PFSK-1 (cell line): ENCODE data around the gene LMAN2. TPM values are rescaled to one million over a fixed set of nuclear protein-coding genes. Genes with fewer than 3 reads are reported as not detected.
A peak's percentile ranks its signal among the peaks of the same experiment; 100 is the strongest.

ENCODE experiments used
- FOXP2 ChIP-seq: optimal IDR thresholded peaks from 2 replicates; pipeline ENCODE3; 2011; ENCODE audit warnings: borderline replicate concordance, control low read depth, inconsistent platforms; ENCODE audit not compliant: insufficient read depth; ENCODE audit errors: extremely low read length, extremely low read depth
- POLR2AphosphoS5 ChIP-seq: IDR thresholded peaks from 2 replicates; pipeline ENCODE4 v1.6.1; 2012; ENCODE audit warnings: low read depth, mild to moderate bottlenecking, control low read depth, low read length, moderate library complexity
- REST ChIP-seq, 2 experiments: IDR thresholded peaks; 2 replicates each; pipeline versions ENCODE4 v1.6.1 to v1.8.0; 2011 to 2012; ENCODE audit warnings: low read depth in 2 of 2, low read length in 2 of 2, control low read depth in 1 of 2, inconsistent platforms in 1 of 2, mild to moderate bottlenecking in 1 of 2, moderate library complexity in 1 of 2; ENCODE audit not compliant: insufficient read depth in 1 of 2
- SIN3A ChIP-seq: IDR thresholded peaks from 2 replicates; pipeline ENCODE4 v1.6.1; 2012; ENCODE audit warnings: mild to moderate bottlenecking, low read length, moderate library complexity, borderline replicate concordance; ENCODE audit not compliant: insufficient read depth
- TAF1 ChIP-seq: IDR thresholded peaks from 2 replicates; pipeline ENCODE4 v1.6.1; 2012; ENCODE audit warnings: low read length, control low read depth, borderline replicate concordance; ENCODE audit not compliant: insufficient read depth
- polyA plus RNA-seq: library from polyadenylated mRNA; unstranded; fragments of >200 nt; gene quantifications from one replicate; pipeline ENCODE4 v1.2.1, GENCODE V29; 2012; ENCODE audit warnings: low read depth, missing spikeins; ENCODE audit not compliant: insufficient read length

The LMAN2 gene
- 328 TPM for polyA plus RNA-seq

- TF ChIP-seq SIN3A, result peak; percentile 61; the same call in 1 of the 2 replicates
- TF ChIP-seq POLR2AphosphoS5, result peak; percentile 76
- TF ChIP-seq TAF1, result peak; percentile 83; the same call in 1 of the 2 replicates
- no peak for TF ChIP-seq REST (IDR thresholded peaks at IDR 0.05; ENCODE audit: insufficient read depth in 1 of 2, low read depth in 2 of 2, low read length in 2 of 2)
- TF ChIP-seq FOXP2, result peak; percentile 48
Measured at GRCh38 chr5:177351392-177352329, at the start of gene LMAN2. TSS of gene LMAN2 (minus strand) at chr5:177351668. CDS start at chr5:177351647, 21 bp downstream.

- TF ChIP-seq REST (IDR thresholded peaks at IDR 0.05; ENCODE audit: insufficient read depth in 1 of 2, low read depth in 2 of 2, low read length in 2 of 2) (no peak), POLR2AphosphoS5 (no peak), TAF1 (no peak), FOXP2 (no peak), SIN3A (no peak)
Measured at GRCh38 chr5:177399997-177400868, 48.8 kb upstream of the LMAN2 start, which contains the start of gene PFN3. TSS of gene PFN3 (minus strand) at chr5:177400661. CDS start at chr5:177400576, 85 bp downstream.

GRCh38 chr5:177397875-177398390, 46.5 kb upstream of the LMAN2 start:
- no peak for TF ChIP-seq POLR2AphosphoS5
- no peak for TF ChIP-seq TAF1
- TF ChIP-seq SIN3A, result no peak

- no peak for TF ChIP-seq TAF1
- no peak for TF ChIP-seq SIN3A
- TF ChIP-seq POLR2AphosphoS5, result no peak
- TF ChIP-seq FOXP2, result no peak
- no peak for TF ChIP-seq REST (IDR thresholded peaks at IDR 0.05; ENCODE audit: insufficient read depth in 1 of 2, low read depth in 2 of 2, low read length in 2 of 2)
Measured at GRCh38 chr5:177396807-177397206, 45.3 kb upstream of the LMAN2 start.

GRCh38 chr5:177396078-177396477, 44.6 kb upstream of the LMAN2 start:
- TF ChIP-seq SIN3A (no peak), FOXP2 (no peak), REST (IDR thresholded peaks at IDR 0.05; ENCODE audit: insufficient read depth in 1 of 2, low read depth in 2 of 2, low read length in 2 of 2) (no peak), POLR2AphosphoS5 (no peak), TAF1 (no peak)
